ENCODE results near the gene TMEM51. TPM values are rescaled to one million over a fixed set of nuclear protein-coding genes. Genes with fewer than 3 reads are reported as not detected.

The TMEM51 gene
- total and polyA plus RNA-seq, 10 of the 15 experiments (the other 5 are each of a cell fraction or from before 2014, with no cell fraction given) = 0.55 to 4.8 (median 3.1) TPM

DNA sequence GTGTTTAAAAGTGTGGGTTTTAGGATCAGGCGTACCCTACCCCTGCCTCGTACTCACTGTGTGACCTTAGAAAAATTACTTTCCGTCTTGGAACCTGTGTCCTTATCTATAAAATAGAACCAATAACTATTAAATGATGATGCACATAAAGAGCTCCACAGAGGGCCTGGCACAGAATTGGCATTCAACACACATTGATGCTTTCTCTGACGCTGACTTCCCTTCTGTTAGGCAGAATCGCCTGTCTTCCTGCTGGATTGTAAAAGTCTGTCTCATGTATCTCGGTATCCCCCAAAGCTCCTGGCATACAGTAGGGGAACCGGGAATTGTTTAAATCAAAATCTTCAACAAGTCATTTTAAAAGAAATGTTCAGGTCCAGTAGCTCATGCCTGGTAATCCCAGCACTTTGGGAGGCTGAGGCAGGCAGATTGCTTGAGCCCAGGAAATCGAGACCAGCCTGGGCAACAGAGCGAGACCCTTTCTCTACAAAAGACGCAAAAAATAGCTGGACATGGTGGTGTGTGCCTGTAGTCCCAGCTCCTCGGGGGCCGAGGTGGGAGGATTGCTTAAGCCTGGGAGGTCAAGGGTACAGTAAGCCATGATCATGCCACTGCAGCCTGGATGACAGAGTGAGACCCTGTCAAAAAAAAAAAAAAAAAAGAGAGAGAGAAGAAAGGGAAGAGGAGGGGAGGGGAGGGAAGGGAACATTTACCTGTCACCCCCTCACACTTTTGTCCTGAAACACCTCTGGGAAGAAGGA is 52.2 kb downstream of the TMEM51 start:
- H3K9ac ChIP-seq (ENCODE audit: control insufficient read depth, insufficient read depth, low read length) = no peak overlapping the region
- CTCF ChIA-PET = interaction anchor here (0.8 to 3.3 kb wide), 8 partner anchors 12 to 77 kb away, joined by 3 to 9 read pairs (median 4); partner anchors contain the start of gene TMEM51
- H3K4me3 ChIP-seq = no peak overlapping the region
- RAD21 ChIA-PET (ENCODE audit: unreplicated experiment) = interaction anchor here (0.6 to 1.9 kb wide), 4 partner anchors 20 to 77 kb away, joined by 3 to 8 read pairs (median 4); no protein-coding TSS in a partner anchor
- WGBS (ENCODE audit: insufficient coverage, insufficient replicate concordance, low lambda C conversion rate, missing lambda C conversion rate) = 37% methylated on average over 12 of the region's 12 CpGs
- in situ Hi-C loops (cut with MboI) (no loop called here), intact Hi-C loops (cut with micrococcal nuclease; ENCODE audit: unreplicated experiment) (no loop called here)
- POLR2A ChIA-PET = interaction anchor here (0.7 to 1.5 kb wide), 3 partner anchors 14 to 28 kb away, joined by 3 to 6 read pairs (median 4); no protein-coding TSS in a partner anchor
- H2AFZ ChIP-seq (ENCODE audit: control insufficient read depth, low read depth, low read length) = no peak overlapping the region
- H3K4me1 ChIP-seq (ENCODE audit: control insufficient read depth, insufficient read depth, low read length) = no peaks in the 10 kb centered on the region; the same call in 1 of the 2 replicates
- no TSS peak for BruUV-seq (replicated peaks)
- no peaks in the 10 kb centered on the region for H3K36me3 ChIP-seq (ENCODE audit: control insufficient read depth in 2 of 2, insufficient read depth in 2 of 2, low read length in 1 of 2)
- no peak for DNase-seq (ENCODE audit: low read depth, low spot score)
- H3K27me3 ChIP-seq (replicated peaks in 1 of 2; ENCODE audit: control insufficient read depth in 2 of 2, insufficient read depth in 2 of 2, low read length in 1 of 2) = no peaks in the 10 kb centered on the region
- FAIRE-seq = no peak
- H4K20me1 ChIP-seq (ENCODE audit: control insufficient read depth, insufficient read depth) = no peaks in the 10 kb centered on the region
- no peak overlapping the region for H3K4me2 ChIP-seq (ENCODE audit: control insufficient read depth, insufficient read depth)
- no peak for ATAC-seq
- H3K9me3 ChIP-seq (replicated peaks; ENCODE audit: control insufficient read depth, insufficient read depth, low read length) = no peaks in the 10 kb centered on the region
- SMC1A ChIA-PET (ENCODE audit: uncharacterized antibody, unreplicated experiment) = interaction anchor here (0.8 to 1.9 kb wide), 8 partner anchors 10 to 77 kb away, joined by 3 to 7 read pairs (median 4); no protein-coding TSS in a partner anchor
- TF ChIP-seq NFIC (IDR thresholded peaks at IDR 0.05; ENCODE audit: low read depth, low read length) (no peak), ZNF274 (IDR thresholded peaks at IDR 0.05; ENCODE audit: insufficient read depth, insufficient read length) (no peak), TARDBP (IDR thresholded peaks at IDR 0.05; ENCODE audit: borderline replicate concordance) (no peak), CHD1 (IDR thresholded peaks at IDR 0.05; ENCODE audit: low read depth, low read length) (no peak), ZNF207 (IDR thresholded peaks at IDR 0.05; ENCODE audit: borderline replicate concordance) (no peak), CHD2 (IDR thresholded peaks at IDR 0.05; ENCODE audit: borderline replicate concordance, low read depth, low read length) (no peak), SPI1 (IDR thresholded peaks at IDR 0.05; ENCODE audit: borderline replicate concordance, insufficient read depth, low read depth, low read length) (no peak), JUND (IDR thresholded peaks at IDR 0.05; ENCODE audit: low read depth, low read length) (no peak)
- TF ChIP-seq, protein P1, sequence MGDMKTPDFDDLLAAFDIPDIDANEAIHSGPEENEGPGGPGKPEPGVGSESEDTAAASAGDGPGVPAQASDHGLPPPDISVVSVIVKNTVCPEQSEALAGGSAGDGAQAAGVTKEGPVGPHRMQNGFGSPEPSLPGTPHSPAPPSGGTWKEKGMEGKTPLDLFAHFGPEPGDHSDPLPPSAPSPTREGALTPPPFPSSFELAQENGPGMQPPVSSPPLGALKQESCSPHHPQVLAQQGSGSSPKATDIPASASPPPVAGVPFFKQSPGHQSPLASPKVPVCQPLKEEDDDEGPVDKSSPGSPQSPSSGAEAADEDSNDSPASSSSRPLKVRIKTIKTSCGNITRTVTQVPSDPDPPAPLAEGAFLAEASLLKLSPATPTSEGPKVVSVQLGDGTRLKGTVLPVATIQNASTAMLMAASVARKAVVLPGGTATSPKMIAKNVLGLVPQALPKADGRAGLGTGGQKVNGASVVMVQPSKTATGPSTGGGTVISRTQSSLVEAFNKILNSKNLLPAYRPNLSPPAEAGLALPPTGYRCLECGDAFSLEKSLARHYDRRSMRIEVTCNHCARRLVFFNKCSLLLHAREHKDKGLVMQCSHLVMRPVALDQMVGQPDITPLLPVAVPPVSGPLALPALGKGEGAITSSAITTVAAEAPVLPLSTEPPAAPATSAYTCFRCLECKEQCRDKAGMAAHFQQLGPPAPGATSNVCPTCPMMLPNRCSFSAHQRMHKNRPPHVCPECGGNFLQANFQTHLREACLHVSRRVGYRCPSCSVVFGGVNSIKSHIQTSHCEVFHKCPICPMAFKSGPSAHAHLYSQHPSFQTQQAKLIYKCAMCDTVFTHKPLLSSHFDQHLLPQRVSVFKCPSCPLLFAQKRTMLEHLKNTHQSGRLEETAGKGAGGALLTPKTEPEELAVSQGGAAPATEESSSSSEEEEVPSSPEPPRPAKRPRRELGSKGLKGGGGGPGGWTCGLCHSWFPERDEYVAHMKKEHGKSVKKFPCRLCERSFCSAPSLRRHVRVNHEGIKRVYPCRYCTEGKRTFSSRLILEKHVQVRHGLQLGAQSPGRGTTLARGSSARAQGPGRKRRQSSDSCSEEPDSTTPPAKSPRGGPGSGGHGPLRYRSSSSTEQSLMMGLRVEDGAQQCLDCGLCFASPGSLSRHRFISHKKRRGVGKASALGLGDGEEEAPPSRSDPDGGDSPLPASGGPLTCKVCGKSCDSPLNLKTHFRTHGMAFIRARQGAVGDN (IDR thresholded peaks at IDR 0.05) = no peak
- H3K27ac ChIP-seq (ENCODE audit: control insufficient read depth, insufficient read depth) = no peak overlapping the region
- no peaks in the 10 kb centered on the region for H3K79me2 ChIP-seq (ENCODE audit: control insufficient read depth, insufficient read depth, low read length)

All from GM12878 (cell line).